ENCODE results near the gene FAM120B.
"Not testable (repeated sequence)": the region's sequence is repeated elsewhere in the genome, so short reads cannot be mapped to it uniquely, and the experiment has no call there.

The FAM120B gene

DNA sequence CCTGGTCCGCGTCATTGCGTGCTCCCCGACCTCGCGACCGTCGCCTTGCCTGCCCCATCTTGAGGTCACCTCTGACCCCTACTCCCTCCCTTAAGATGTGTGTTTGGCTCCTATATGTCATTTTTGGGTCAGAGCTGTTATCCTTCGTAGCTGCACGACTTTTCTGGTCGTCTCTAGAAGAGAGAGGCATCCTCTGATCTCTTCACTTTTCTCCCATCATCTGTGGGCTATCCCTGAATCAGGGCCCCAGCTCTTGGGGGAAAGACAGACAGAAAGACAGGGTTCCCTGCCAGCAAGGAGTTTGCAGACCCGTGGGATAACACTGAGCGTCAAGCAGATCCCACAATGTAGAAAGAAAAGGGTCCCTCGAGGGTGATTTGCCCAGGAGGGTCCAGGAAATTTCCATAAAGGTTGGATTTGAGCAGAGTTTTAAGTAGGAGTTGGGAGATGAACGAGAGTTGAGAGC is 555 bp downstream of the FAM120B start:
- DNase-seq: no peak

DNA sequence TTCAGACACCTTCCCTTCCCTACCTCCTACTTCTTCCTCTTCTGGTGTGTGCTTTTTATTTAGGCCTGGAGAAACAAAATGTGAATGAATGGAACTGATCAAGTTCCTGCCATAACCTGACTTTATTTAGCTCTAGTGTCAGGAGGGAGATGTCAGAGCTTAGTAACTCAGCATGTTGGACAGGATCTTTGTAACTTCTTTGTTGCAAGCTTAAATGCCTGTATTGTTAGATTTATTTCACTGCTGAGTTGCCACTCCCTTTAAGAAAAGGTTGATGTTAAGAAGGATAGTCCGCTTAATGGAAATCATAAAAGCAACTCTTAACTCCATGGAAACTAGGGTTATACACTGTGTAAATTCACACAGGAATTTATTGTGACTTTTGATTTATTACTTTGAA is 2.2 kb downstream of the FAM120B start:
- DNase-seq: no peak

DNA sequence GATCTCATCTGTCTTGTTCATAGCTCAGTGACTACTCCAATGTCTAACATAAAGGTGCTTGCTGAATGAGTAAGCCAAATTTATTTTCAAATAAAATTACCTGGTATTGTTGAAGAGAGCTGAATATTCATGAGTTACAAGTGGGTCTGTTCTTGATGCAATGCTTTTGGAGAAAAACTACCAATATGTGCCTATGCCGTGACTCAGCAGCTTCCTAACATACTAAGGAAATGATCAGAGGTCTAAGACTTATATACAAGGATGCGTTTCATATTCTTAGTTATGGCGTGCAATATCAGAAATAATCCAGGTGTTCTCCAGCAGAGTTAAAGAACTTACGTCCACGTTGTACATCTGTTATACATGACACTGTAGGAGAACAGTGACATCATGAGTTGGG is 5.1 kb downstream of the FAM120B start:
- DNase-seq: no peak

DNA sequence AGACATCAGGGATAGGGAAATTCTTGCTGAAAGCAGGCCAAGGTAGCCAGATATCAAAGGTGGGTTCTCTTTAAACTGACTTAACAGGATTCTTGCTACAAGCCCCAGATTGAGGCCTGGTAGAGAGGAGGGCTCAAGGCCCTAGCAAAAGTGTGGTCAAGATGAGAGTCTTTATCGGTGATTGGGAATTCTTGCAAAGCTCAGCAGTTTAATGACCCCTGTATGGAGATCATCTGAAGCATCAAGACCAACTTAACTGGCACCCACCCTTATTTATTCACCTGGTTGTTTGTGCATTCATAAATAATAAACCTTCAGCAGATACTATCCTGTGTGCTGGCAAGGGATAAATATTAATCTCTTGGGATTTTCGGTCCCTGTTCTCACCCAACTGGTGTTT is 6.3 kb downstream of the FAM120B start:
- no peak for DNase-seq

DNA sequence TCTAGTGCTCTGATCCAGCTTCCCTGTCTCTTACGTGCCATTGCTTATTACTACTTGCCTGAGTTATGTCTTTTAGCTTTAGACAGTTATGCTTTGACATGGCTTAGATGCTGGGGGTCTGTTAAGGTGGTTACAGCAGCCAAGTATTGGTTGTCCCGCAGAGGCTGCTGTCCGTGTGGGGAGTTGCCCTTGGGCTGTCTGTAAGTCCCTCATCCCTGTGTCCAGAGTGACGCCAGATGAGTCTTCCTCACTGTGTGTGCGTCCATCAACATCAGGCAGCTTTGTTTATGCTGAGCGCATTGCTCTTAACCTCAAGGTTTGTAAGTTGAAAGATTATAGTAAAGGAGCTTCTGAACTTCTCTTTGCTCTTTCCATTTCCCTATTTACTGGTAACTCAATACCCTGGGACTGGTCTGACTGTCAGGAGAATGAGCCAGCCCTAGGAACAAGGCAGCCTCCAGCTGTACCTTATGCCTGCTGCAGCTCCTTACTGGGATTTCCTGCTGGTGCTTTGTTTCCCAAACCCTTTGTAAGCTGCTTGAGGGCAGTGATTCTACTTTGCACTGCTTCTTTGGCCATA is 7.2 kb downstream of the FAM120B start:
- DNase-seq: no peak

DNA sequence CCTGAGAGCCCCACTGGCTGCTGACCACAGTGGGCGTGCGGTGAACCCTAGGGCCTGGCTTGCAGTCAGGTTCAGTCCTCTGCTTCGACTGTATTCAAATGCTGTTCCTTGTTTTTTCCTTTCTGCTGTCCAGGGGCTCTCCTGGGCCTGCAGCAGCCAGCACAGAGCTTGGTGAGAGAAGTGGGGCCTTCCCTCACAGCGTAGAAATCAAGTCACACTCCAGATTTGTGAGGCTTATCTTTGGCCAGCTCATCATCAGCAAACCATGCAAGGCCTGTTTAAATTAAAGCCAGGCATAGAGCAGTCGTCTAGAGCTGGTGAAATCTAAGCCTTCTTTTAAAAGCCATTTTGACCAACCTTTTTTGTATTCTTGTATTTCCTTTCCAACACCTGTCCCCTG is 8.4 kb downstream of the FAM120B start:
- DNase-seq: no peak

DNA sequence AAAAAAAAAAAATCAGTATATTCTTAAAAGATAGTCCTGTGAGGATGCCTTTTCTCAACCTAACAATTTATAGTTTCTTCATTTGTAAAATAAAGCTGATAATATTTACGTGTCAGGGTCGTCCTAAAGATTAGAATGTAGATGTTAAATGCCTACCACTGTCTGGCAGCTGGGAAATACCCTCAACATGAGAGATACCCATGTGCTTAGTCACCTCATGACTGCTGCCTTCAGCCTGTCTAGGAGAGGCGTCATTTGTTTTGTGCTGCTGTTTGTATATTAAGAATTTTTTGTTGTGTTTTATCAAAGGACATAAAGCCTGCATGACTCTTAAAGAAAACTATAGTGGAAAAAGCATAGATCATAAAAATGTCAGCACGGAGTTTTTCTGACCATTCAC is 9.5 kb downstream of the FAM120B start:
- no peak for DNase-seq

DNA sequence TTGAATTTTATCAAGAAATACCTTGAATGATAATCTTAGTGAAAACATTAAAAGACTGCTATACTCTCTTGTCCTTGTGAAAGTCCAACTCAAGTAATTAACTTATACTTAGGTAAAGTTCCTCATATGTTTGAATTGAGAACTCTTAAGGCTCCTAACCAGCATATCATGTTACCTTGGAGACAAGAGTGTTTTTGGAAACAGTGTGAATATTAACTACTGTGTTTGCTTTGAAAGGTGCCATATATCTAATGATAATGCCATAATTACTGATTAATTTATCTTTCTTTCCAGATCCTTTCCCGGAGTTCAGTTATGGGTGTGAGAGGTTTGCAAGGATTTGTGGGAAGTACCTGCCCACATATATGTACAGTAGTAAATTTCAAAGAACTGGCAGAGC is 10.5 kb downstream of the FAM120B start:
- no peak for DNase-seq

DNA sequence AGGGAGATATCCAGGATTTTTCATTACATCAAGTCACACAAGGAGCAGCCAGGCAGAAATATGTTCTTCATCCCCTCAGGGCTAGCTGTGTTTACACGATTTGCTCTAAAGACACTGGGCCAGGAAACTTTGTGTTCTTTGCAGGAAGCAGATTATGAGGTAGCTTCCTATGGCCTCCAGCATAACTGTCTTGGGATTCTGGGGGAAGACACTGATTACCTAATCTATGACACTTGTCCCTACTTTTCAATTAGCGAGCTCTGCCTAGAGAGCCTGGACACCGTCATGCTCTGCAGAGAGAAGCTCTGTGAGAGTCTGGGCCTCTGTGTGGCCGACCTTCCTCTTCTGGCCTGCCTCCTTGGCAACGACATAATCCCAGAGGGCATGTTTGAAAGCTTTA is 11.2 kb downstream of the FAM120B start:
- no peak for DNase-seq

DNA sequence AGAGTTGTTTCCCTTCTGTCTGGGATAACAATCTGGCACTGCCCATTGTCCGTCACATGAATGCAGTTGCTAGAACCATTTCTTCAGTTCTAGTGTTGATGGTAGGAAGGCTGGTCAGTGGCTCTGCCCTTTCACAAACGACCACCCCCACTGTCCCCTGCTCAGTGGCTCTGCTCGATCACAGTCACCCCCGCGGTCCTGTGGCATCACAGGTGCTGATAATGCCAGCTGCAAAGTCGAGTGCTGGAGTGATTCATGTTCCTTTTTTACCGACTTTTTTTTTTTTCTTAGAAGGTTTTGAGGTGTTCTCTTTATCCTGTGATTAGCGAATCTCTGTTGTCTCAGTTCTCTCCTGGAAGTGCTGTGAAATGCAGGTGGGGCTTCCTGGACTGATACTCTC is 22.8 kb downstream of the FAM120B start:
- no peak for DNase-seq

DNA sequence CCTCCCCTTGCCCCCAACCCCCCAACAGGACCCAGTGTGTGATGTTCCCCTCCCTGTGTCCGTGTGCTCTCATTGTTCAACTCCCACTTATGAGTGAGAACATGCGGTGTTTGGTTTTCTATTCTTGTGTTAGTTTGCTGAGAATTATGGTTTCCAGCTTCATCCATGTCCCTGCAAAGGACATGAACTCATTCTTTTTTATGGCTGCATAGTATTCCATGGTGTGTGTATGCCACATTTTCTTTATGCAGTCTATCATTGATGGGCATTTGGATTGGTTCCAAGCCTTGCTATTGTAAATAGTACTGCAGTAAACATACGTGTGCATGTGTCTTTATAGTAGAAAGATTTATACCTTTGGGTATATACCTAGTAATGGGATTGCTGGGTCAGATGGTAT is 28.6 kb downstream of the FAM120B start:
- DNase-seq: not testable (repeated sequence)

DNA sequence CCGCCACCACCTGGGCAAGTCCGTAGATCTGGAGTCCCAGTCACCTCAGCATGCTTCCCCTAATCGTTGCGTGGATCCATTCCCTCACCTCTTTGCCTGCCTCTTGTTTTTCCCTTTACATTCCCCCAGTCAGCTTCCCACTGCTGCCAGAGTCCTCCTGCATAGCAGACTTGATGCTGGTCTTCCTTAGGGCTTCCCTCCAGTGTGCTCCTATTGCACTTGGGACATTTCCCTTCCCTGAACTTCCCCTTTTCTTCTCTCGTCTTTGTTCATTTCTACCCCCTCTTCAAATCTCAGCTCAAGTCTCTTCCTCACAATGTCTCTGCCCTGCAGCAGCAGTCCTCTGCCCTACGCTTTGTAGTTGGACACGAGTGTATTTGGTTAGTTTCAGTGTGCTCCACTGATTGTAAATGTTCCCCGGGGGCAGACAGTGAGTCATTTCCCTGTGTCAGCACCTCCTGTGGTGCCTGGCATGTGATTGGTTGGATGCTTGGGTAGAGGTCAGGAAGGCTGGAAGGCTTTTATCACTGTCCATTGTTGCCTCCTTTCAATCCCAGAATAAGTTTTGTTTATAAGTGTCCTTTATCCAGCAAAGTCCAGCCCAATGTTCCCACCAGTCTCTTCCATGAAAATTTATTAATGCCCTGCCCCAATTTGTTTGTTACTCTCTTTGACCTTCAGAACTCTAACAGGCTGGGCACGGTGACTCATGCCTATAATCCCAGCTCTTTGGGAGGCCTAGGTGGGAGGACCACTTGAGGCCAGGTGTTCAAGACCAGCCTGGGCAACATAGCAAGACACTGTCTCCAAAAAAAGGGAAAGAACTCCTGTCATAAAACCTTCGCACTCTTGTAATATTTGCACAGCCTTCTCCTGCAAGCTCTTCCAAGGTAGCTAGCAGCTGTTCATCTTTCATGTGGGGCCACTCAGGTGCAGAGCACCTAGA is 38.3 kb downstream of the FAM120B start:
- DNase-seq: no peak

DNA sequence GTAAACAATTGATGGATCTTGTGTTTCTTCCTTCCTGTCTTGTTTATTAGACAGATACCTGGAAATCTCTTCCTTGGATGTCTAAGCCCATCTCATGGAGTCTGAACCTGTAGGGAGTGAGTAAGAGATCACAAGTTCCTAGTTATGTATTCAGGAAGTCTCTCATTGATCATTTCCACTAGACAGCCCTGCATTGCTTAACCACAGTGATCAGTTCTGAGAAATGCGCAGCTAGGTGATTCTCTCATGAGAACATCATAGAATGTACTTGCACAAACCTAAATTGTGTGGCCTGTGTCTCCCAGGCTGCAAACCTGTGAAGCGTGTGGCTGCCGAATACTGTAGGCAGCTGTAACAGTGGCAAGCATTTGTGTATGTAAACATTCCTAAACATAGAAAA is 39.1 kb downstream of the FAM120B start:
- no peak for DNase-seq

DNA sequence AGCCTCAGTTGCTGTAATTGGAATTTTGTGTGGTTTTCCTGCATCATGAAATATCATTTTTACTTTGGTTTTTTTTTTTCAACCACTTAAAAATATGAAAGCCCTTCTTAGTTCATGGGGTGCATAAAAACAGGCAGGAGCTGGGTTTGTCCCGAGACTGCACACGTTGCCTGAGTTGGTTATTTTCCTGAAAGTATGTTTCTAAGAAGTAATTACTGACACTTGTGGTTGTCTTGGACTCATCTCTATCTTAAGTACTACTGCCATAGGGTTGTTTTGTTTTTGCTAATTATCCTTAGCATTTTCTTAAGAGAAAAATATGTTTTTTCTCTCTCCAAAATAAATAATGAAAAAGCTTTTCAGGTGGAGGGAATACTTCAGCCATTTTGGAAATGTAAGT is 40.1 kb downstream of the FAM120B start:
- no peak for DNase-seq

DNA sequence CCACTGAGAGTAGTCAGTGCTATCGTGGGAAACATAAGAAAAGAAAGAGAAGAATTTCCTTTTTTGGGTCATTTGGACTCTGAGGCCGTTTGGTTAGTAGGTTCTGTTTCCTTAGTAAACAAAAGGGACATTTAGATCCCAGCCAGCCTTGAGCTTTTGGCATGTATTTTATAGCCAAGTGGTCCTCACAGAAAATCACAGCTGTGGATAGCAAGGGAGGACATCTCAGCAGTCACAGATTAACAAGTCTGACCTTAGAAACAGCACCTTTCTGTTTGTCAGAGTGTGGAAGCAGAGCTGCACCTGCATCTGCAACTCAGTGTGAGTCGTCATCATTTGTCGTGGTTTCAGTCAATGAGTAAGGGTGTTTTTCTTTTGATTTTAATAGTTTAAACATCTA is 40.5 kb downstream of the FAM120B start:
- no peak for DNase-seq

DNA sequence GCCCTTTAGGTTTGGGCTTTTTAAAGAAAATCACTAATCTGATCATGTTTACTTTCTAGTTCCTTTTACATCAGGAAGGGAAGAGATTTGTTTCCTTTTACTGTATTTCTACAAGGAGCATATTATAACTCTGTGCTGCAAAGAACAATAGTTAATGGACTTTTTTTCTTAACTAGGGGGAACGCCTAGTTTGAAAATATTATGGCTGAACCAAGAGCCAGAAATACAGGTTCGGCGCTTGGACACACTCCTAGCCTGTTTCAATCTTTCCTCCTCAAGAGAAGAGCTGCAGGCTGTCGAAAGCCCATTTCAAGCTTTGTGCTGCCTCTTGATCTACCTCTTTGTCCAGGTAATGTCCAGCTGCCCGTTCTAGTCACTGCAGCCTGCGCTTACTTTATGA is 41.4 kb downstream of the FAM120B start:
- no peak for DNase-seq

DNA sequence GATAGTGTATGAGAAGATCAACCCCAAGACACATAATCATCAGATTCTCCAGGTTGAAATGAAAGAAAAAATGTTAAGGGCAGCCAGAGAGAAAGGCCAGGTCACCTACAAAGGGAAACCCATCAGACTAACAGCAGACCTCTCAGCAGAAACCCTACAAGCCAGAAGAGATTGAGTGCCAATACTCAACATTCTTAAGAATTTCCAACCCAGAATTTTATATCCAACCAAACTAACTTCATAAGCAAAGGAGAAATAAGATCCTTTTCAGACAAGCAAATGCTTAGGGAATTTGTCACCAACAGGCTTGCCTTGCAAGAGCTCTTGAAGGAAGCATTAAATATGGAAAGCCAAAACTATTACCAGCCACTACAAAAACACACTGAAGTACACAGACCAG is 44.9 kb downstream of the FAM120B start:
- not testable (repeated sequence) for DNase-seq

DNA sequence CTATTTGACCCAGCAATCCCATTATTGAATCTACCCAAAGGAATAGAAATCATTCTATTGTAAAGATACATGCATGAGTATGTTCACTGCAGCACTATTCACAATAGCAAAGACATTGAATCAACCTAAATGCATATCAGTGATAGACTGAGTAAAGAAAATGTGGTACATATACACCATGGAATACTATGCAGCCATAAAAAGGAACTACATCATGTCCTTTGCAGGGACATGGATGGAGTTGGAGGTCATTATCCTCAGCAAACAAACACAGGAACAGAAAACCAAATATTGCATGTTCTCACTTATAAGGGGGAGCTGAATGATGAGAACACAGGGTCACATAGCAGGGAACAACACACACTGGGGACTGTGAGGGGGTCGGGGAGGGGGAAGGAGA is 48.6 kb downstream of the FAM120B start:
- DNase-seq: not testable (repeated sequence)

DNA sequence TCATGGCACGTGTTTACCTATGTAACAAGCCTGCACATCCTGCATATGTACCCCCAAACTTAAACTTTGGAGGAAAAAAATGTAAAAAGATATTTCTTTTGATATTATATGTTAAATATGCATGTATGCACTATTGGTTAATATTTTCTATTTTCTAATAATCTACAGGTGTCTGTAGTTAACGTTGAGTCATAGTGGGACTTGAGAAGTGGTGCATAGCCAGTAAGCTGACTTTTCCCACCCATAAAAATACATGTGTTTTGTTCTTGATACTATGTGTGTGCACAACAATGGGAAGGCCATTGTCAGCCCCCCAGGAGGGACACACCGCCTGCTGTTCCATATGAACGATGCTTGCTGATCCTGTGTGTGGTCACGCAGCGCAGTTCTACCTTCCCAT is 49.1 kb downstream of the FAM120B start:
- DNase-seq: no peak

DNA sequence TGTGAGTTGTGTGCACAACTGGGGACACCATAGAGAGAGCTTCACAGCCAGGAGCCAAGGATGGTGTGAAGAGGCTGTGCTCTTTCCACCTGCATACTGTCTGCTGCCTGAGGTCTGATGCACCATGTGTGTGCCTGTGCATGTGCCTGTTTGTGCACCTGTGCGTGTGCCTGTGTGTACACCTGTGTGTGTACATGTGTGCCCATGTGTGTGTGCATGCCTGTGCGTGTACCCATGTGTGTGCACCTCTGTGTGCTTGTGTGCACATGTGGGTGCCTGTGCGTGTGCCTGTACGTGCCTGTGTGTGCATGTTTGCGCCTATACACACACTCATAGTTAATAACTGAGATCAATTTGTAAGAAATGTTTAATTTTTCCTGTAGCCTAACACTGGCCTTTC is 51.3 kb downstream of the FAM120B start:
- DNase-seq: no peak

DNA sequence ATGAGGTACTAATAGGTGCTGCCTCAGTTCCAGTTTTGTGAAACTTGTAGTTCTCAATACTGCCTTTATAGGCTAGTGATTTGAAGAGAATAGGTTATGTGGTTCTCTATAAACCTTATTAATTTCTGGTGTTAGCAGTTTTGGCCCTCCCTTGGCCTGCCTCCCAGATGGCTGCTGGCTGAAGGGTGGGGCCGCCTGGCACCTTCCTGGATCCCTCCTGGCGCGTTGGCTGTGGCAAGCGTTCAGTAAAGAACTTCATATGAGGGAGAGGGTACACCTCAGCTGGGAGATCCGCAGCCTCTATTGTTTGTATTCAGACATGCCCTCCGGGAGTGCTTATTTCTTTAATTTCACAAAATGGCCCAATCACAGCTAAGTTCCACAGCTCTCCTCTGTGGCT is 51.9 kb downstream of the FAM120B start:
- no peak for DNase-seq

DNA sequence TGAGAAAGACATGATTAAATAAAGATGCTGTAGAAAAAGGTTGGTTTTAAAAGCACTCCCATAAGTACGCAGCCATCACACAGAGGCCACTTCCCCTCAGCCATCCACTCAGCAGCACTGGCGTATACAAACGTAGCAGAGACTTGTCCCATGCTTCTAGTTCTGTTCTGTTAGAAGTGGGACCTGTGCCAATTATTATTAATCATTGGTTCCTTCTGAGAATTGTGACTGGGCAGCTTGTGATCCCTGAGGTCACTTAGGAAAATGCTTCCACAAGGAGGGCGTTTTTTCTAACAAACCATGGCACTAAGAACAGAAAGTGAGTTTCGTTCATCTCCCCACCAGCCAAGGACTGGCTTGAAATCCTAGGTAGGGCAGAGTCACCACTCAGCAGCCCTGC is 53.9 kb downstream of the FAM120B start:
- no peak for DNase-seq

DNA sequence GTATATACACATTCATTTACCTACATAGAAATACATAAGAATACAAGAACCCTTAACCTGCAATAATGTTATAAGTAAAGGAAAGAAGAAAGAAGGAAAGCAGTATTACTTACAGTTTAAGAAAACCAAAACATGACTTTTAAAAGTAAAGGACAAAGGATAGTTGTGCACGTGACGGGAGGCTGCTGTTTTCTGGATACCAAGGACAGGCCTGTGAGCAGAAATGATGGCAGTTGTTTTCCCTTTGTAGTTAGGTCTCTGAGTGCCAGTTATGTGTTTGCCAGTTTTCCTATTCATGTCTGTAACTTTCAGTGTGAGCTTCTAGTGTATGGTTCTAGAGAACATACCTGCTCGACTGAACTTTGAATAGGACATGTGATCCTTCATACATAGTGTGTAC is 54.8 kb downstream of the FAM120B start:
- DNase-seq: no peak

DNA sequence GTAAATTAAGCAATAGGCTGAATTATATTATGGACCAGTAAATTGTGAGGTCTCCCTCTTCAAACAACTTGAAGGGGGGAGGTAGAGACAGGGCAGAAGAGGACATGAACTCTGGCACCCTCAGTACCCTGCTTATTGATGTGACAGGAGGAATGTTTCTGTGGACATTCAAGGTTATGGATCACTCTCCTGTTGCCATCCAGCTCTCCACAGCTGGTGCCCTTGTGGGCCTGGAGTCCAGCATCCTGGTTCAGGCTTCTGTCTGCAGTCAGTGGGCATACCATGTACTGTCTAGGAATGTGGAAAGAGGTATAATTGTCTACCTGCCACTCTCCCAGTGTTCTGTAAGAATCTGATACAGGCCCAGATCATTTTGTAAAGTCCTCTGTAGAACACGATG is 55.6 kb downstream of the FAM120B start:
- no peak for DNase-seq

DNA sequence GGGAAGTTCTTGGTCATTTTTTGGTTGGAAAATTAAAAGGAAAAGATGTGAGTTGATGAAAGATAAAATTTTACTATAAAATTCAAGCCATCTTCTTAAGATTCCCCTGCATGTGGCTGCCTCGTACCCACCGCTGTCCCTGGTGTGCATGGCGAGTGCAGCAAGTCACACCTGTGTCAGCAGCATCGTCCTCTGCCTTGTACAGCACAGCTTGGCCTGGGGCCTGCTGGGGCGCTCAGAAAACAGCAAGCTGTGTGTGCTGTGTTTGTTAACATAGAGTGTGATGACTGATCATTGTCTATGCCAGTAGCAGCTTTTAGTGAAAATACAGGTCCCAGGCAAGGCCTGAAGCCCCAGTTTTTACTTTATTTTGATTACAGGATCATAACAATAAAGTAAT is 56.7 kb downstream of the FAM120B start:
- peak; percentile 36 for DNase-seq

All from NCI-H774 (cell line).